IPS-NIHi7 (cell line): ENCODE measurements around the gene COL25A1.

Source experiments
- DNase-seq: peaks from one replicate; pipeline ENCODE4 v3.0.0; 2012; ENCODE audit warnings: mixed read lengths; ENCODE audit errors: extremely low spot score

The COL25A1 gene

GRCh38 chr4:109214622-109215301 is 87.7 kb downstream of the COL25A1 start:
- no peak for DNase-seq

DNA sequence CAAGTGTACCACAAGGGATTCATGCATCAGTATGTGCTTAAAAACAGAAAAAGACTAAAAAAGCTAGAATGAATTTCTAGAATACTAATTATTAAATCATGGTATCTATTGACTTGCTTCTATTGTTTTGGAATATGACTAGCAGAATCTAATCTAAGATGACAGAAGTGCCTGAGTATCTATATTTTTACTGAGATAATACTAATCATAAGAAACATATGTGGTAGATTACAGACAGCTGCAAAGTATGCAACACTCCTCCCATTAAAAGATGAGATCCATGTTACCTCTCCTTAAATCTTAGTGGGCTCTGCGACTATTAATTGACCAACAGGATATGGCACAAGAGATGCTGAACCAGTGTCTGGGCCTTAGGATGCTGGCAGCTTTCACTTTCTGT is 89.4 kb downstream of the COL25A1 start:
- DNase-seq = no peak

- no peak for DNase-seq
These were observed 90.8 kb downstream of the COL25A1 start for GRCh38 chr4:109211671-109212070.

DNA sequence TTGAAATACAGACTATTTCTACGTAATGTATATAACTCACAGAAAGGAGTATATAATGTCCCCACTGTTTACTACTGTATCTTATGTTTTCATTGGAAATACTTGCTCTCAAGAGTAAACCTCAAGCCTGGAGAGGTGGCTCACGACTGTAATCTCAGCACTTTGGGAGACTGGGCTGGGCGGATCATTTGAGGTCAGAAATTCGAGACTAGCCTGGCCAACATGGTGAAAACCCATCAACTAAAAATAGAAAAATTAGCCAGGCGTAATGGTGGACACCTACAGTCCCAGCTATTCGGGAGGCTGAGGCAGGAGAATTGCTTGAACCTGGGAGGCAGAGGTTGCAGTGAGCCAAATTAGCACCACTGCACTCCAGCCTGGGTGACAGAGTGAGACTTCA is 92.8 kb downstream of the COL25A1 start:
- DNase-seq = no peak

DNA sequence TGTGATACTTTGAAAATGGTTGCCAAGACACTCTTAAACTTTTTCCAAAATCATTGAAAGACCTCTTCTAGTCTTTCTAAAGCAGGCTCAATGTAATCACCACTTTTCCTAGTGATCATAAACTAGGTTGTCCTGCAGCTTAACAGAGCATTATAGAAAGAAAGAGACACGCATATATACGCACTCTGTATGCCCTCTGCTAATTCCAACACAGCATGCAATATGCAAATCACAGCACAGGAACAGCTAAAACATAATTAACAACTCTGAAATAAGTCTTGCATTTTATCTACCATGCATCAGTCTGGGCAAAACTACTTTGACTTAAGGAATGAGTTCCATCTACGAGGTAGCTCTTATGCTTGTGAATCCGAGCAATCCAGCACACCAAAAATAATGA is 94.6 kb downstream of the COL25A1 start:
- no peak for DNase-seq

GRCh38 chr4:109207061-109207460 is 95.4 kb downstream of the COL25A1 start:
- no peak for DNase-seq

DNA sequence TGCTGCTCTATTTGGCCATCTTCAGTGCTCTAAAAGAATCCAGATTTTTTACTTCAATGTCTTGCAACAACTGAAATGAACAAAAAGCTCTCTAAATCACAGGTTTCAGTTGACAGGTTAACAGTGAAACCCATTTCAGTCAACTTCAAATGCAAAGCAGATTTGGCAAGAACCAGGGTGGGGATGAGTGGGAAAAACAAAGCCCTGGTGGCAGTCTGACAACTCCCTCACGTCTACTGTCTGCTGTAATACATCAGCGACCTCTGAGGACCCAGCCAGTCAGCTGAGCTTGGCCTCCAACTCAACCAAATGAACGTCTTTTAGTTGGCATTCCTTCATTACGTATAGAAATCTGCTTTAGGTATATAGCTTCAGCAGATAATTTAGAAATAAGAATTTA is 95.8 kb downstream of the COL25A1 start:
- no peak for DNase-seq

GRCh38 chr4:109205186-109205585 is 97.3 kb downstream of the COL25A1 start:
- DNase-seq = no peak

- DNase-seq = no peak
These were observed 102.9 kb downstream of the COL25A1 start for GRCh38 chr4:109199585-109199984.

- no peak for DNase-seq
These were observed 106.8 kb downstream of the COL25A1 start for GRCh38 chr4:109195646-109196045.

GRCh38 chr4:109191216-109191615 is 111.2 kb downstream of the COL25A1 start:
- DNase-seq = no peak

DNA sequence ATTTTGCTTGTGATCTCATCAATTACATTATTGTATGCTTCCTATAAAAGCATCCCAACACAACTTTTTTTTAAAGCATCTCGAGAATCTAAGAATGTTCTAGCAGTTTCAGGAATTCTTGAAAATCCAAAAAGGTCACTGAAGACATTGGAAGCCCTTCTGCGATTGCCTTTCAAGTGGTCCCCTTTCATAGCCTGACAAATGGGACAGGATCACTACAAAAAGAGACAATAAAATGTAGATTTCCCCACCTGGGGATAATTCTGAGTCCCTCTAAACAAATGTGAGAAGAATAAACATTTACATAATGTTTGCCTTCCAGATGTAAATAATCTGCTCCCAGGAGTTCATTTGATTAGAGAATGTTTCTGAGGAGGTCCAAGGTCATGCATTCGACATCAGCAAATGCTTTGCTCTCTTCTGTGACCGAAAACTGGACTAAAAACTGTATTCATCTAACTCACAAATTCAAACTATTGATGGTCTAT is 116.0 kb downstream of the COL25A1 start:
- no peak for DNase-seq

- no peak for DNase-seq
These were observed 116.5 kb downstream of the COL25A1 start for GRCh38 chr4:109185951-109186350.

DNA sequence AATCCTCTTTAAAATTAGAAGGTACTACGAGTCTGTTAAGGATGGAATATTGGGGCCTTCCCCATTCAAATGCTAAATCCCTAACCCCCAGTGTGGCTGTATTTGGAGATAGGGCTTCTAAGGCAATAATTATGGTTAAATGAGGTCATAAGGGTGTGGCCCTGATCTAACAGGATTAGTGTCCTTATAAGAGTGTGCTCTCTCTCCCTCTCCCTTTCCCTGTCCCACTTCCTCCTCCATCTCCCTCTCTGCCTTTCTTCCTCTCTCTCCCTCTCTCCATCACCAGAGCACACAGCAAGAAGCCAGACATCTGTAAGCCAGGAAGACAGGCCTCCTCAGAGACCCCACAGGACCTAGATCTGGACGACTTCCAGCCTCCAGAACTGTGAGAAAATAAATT is 116.9 kb downstream of the COL25A1 start:
- no peak for DNase-seq

- no peak for DNase-seq
These were observed 117.9 kb downstream of the COL25A1 start for GRCh38 chr4:109184491-109184961.

DNA sequence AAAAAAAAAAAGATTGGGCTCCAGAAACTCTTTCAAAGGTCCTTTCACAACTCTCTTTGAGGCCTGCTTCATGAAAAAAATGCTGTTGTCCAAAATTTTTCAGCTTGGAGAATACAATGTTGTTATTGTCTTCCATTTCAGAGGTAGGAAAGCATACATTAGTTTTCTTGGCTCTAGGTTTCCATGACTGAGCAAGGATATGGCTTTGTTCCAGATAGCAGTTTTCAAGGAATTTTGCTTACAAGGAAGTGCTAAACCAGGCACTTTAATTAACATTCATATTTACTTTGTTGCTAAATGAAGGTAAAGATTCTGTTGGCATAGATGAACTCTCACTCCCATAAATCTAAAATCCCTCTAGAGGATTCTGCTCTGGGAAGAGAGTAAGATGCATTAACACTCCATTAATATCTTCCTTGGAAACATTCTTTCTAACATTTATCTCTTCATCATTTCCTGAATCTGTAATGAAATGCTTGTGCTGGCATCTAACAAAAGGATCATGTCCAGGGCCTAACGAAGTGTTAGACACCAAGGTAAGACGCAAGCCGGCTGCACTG is 118.4 kb downstream of the COL25A1 start:
- DNase-seq = no peak

- DNase-seq = no peak
These were observed 119.8 kb downstream of the COL25A1 start for GRCh38 chr4:109182696-109183095.

DNA sequence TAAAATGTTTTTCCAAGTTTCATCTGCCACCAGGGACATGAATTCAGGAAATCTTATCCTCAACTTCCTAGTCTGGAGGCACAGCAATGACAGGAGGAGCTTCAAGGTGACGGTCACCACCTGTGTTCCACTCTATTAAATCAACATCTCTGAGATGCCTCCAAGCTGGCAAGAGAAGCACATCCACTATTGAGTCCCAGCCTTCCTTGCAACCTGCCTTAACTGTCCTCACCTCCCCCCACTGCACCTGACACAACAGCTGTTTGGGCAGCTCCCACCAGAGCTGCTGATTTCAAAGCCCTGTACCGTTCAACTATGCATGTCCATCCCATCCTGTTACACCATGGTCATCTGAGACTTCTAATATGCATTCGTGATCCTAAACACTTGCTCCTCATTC is 123.4 kb downstream of the COL25A1 start:
- no peak for DNase-seq

GRCh38 chr4:109177096-109177810 is 125.2 kb downstream of the COL25A1 start:
- no peak for DNase-seq

DNA sequence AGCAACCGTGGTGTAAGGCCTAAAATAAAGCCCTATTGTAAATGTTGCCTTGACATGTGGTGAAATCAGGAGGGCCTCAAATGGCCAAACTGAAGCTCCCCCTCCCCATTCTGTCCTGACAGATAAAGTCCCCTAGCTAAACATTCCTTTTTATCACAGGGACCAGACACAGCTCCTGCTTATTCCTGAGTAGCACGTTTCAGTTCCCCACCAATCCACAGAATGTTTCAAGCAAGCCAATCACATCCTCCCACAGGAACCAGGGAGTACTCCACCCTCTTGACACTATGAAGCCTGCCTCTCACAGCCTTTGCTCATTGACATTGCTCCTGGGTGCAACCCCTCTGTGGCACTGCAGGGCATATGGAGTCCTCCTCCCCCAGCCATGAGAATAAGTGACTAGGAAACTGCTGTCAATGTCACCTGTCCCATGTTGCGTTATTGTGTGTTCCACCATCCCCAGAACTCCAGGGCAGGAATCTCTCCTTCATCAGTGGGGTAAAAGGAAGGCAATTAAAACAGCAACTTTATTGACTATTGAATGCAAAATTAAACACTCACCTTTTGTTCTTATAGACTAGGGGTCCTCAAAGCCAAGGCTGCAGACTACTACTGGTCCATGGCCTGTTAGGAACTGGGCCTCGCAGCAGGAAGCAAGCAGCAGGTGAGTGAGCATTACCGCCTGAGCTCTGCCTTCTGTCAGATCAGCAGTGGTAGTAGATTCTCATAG is 128.1 kb downstream of the COL25A1 start:
- DNase-seq = no peak

DNA sequence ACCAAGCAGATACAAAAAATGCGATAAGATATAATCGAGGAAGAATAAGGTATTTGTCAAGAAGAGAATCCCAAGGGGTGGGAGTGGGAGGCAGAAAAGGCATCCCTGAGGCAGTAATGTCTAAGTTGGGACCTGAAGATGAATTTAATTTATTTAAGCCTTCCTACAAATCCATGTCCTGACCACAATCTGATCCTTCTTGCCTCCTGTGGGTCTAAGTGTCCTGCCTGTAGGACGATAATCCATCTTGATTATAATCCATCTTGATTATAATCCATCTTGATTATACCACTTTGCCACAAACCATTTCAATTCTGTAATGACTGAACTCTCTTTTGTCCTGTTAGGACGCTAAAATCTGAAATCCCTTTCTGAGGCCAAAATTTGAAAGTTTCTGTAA is 130.2 kb downstream of the COL25A1 start:
- no peak for DNase-seq

- no peak for DNase-seq
These were observed 131.4 kb downstream of the COL25A1 start for GRCh38 chr4:109171070-109171469.
